ENCODE measurements around the gene KLHL12.

GRCh38 chr1:202945483-202945882, 18.4 kb upstream of the KLHL12 start:
- TF ChIP-seq EZH2 (IDR thresholded peaks at IDR 0.05; ENCODE audit: borderline replicate concordance, low read length) (no peak), CTCF (IDR thresholded peaks at IDR 0.05; ENCODE audit: low read length) (no peak)

Data from OCI-LY1 (cell line).